Loucy (cell line): ENCODE measurements around the gene IFT43.

Experiments used
- H2AFZ ChIP-seq: fragments of 200-600 bp; sonication (generic); 2 replicates; pipeline ENCODE4 v1.6.0; 2016; ENCODE audit warnings: antibody characterized with exemption, mild to moderate bottlenecking, low read length, moderate library complexity
- H3F3A ChIP-seq: fragments of 200-600 bp; 2 replicates; pipeline ENCODE4 v1.6.0; 2016; ENCODE audit warnings: antibody characterized with exemption, low read depth, mild to moderate bottlenecking
- H3K27me3 ChIP-seq: fragments of 200-600 bp; sonication (generic); 2 replicates; pipeline ENCODE4 v1.6.1; 2014; ENCODE audit warnings: low read length, mild to moderate bottlenecking; ENCODE audit not compliant: insufficient read depth, poor library complexity, severe bottlenecking
- H3K36me3 ChIP-seq: fragments of 200-600 bp; sonication (generic); 2 replicates; pipeline ENCODE4 v1.6.1; 2016; ENCODE audit warnings: low read length; ENCODE audit not compliant: insufficient read depth
- H3K4me1 ChIP-seq: fragments of 200-600 bp; sonication (generic); 2 replicates; pipeline ENCODE4 v1.5.1; 2014; ENCODE audit warnings: low read length, mild to moderate bottlenecking; ENCODE audit not compliant: insufficient read depth, poor library complexity, severe bottlenecking
- H3K4me2 ChIP-seq: fragments of 200-600 bp; sonication (generic); 2 replicates; pipeline ENCODE4 v1.6.0; 2014; ENCODE audit warnings: antibody characterized with exemption, low read length, low read depth, mild to moderate bottlenecking; ENCODE audit not compliant: poor library complexity, severe bottlenecking
- H3K4me3 ChIP-seq: fragments of 200-600 bp; sonication (generic); 2 replicates; pipeline ENCODE4 v1.5.1; 2014; ENCODE audit warnings: low read length, mild to moderate bottlenecking, mixed read lengths; ENCODE audit not compliant: poor library complexity, severe bottlenecking
- H3K79me2 ChIP-seq: fragments of 200-600 bp; sonication (generic); 2 replicates; pipeline ENCODE4 v1.6.1; 2014; ENCODE audit warnings: low read length; ENCODE audit not compliant: insufficient read depth
- H3K9ac ChIP-seq: fragments of 200-600 bp; sonication (generic); 2 replicates; pipeline ENCODE4 v1.6.0; 2014; ENCODE audit warnings: mild to moderate bottlenecking, low read depth, low read length, moderate library complexity; ENCODE audit not compliant: poor library complexity, severe bottlenecking
- H3K9me2 ChIP-seq: fragments of 200-600 bp; sonication (generic); replicated peaks from 2 replicates; pipeline ENCODE4 v1.6.1; 2016; ENCODE audit warnings: low read depth, low read length, mixed read lengths
- H3K9me3 ChIP-seq: fragments of 200-600 bp; sonication (generic); 2 replicates; pipeline ENCODE4 v1.6.1; 2014; ENCODE audit warnings: mild to moderate bottlenecking, antibody characterized with exemption, low read length, low read depth; ENCODE audit not compliant: insufficient read depth
- H4K20me1 ChIP-seq: fragments of 200-600 bp; sonication (generic); 2 replicates; pipeline ENCODE4 v1.6.0; 2014; ENCODE audit warnings: antibody characterized with exemption, low read length, mild to moderate bottlenecking; ENCODE audit not compliant: insufficient read depth, poor library complexity, severe bottlenecking
- CTCF ChIP-seq: fragments of 200-600 bp; sonication (generic); conservative IDR thresholded peaks from 2 replicates; pipeline ENCODE4 v1.5.1; 2014; ENCODE audit warnings: mild to moderate bottlenecking, antibody characterized with exemption, low read length
- EZH2phosphoT487 ChIP-seq: fragments of 200-600 bp; IDR thresholded peaks from 2 replicates; pipeline ENCODE4 v1.6.1; 2018; ENCODE audit warnings: antibody characterized with exemption, mild to moderate bottlenecking, moderate library complexity, borderline replicate concordance

The IFT43 gene

GRCh38 chr14:75969891-75970290 is 15.7 kb upstream of the IFT43 start:
- no peaks in the 10 kb centered on the region for H3F3A ChIP-seq
- H3K4me1 ChIP-seq: no peaks in the 10 kb centered on the region
- no peaks in the 10 kb centered on the region for H3K27me3 ChIP-seq
- no peak overlapping the region for H3K9ac ChIP-seq
- no peak for TF ChIP-seq EZH2phosphoT487
- no peak for TF ChIP-seq CTCF
- no peaks in the 10 kb centered on the region for H4K20me1 ChIP-seq
- no peaks in the 10 kb centered on the region for H3K36me3 ChIP-seq
- no peak overlapping the region for H3K4me2 ChIP-seq
- no peaks in the 10 kb centered on the region for H3K9me2 ChIP-seq
- H3K9me3 ChIP-seq: no peaks in the 10 kb centered on the region
- no peaks in the 10 kb centered on the region for H3K79me2 ChIP-seq
- no peak overlapping the region for H3K4me3 ChIP-seq
- H2AFZ ChIP-seq: no peak overlapping the region

GRCh38 chr14:75970989-75971388 is 14.6 kb upstream of the IFT43 start:
- Histone ChIP-seq H3K36me3 (no peaks in the 10 kb centered on the region), H3K79me2 (no peaks in the 10 kb centered on the region), H4K20me1 (no peaks in the 10 kb centered on the region), H3F3A (no peaks in the 10 kb centered on the region), H3K4me1 (no peaks in the 10 kb centered on the region), H3K27me3 (no peaks in the 10 kb centered on the region), H3K4me3 (no peak overlapping the region), H3K4me2 (no peak overlapping the region), H2AFZ (no peak overlapping the region), H3K9me3 (no peaks in the 10 kb centered on the region), H3K9ac (no peak overlapping the region), H3K9me2 (no peaks in the 10 kb centered on the region)
- TF ChIP-seq CTCF (peak; percentile 35), EZH2phosphoT487 (no peak)

- Histone ChIP-seq H4K20me1 (no peaks in the 10 kb centered on the region), H3F3A (no peaks in the 10 kb centered on the region), H3K9ac (no peak overlapping the region), H3K79me2 (no peaks in the 10 kb centered on the region), H3K4me2 (no peak overlapping the region), H3K36me3 (no peaks in the 10 kb centered on the region), H3K9me3 (no peaks in the 10 kb centered on the region), H3K27me3 (no peaks in the 10 kb centered on the region), H2AFZ (no peak overlapping the region), H3K4me1 (no peaks in the 10 kb centered on the region), H3K9me2 (no peaks in the 10 kb centered on the region), H3K4me3 (no peak overlapping the region)
- no peak for TF ChIP-seq EZH2phosphoT487
- TF ChIP-seq CTCF: no peak
These were observed 14.1 kb upstream of the IFT43 start for GRCh38 chr14:75971509-75971908.
